ENCODE data around the gene NT5M. TPM values are rescaled to one million over a fixed set of nuclear protein-coding genes. Genes with fewer than 3 reads are reported as not detected.

The NT5M gene
- total and polyA plus RNA-seq, 9 of the 15 experiments (the other 6 are each of a cell fraction or from before 2014, with no cell fraction given), result 0.24 to 10.1 (median 3.4) TPM

DNA sequence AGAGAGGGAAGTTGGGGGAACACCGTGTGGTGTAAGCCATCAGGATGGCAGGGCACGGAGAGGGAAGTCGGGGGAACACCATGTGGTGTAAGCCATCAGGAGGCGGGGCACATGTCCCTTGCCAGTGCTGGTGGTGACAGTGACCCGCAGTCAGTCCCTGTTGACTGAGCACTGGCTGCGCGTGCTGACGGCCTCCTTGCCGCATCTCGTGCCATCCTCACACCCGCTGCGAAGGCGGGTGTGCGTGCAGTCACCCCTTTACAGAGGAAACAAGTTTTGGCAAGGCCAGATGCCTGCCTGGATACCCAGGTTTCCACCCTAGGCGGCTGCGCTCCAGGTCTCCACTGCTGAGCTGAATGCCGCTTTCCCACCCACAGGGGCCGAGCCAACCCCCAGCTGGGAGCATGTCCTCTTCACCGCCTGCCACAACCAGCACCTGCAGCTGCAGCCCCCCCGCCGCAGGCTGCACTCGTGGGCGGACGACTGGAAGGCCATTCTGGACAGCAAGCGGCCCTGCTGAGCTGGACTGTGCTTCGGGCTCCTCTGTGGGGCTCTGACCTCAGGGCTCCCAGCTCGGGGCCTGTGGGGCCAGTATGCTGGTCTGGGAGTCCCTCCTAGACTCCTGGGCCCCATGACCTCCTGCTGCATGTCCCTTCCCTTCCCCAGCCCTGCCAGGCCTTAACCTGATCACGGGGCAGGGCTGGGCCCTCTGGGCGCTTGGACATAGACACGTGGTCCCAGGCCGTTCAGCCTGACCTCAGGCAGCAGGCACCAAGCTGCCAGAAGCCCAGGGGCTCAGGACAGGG, 43.5 kb downstream of the NT5M start:
- H3K4me3 ChIP-seq, result no peak overlapping the region
- intact Hi-C loops (cut with micrococcal nuclease) (no loop called here), in situ Hi-C loops (cut with MboI) (no loop called here)
- H3K27ac ChIP-seq (ENCODE audit: extremely low read depth, low read depth, low read length), result no peak overlapping the region
- CTCF ChIA-PET (ENCODE audit: low intra/inter-chr PET ratio), result interaction anchor here (0.6 kb wide), 1 partner anchor 233 kb away, joined by 4 read pairs; no protein-coding TSS in a partner anchor
- no peaks in the 10 kb centered on the region for H3K36me3 ChIP-seq (ENCODE audit: control insufficient read depth, insufficient read depth, low read length)
- peaks cover 0 to 28% of the 10 kb centered on the region in 2 experiments; a peak in 2 of 5 replicates for H3K4me1 ChIP-seq (replicated peaks in 1 of 2; ENCODE audit: control insufficient read depth in 2 of 2, insufficient read depth in 2 of 2, low read length in 2 of 2)
- ATAC-seq (no peak), FAIRE-seq (no peak), DNase-seq (ENCODE audit: extremely low read depth in 1 of 4, low spot score in 3 of 4) (no peak)
- no peaks in the 10 kb centered on the region for H3K9me3 ChIP-seq (replicated peaks; ENCODE audit: control insufficient read depth, insufficient read depth, low read depth, low read length)
- BruUV-seq (replicated peaks), result no TSS peak
- H3K27me3 ChIP-seq (ENCODE audit: control insufficient read depth in 2 of 2, insufficient read depth in 2 of 2, low read length in 2 of 2), result no peaks in the 10 kb centered on the region
- no peaks in the 10 kb centered on the region for H4K20me1 ChIP-seq (replicated peaks; ENCODE audit: control insufficient read depth, insufficient read depth, low read length)
- no peaks in the 10 kb centered on the region for H3K79me2 ChIP-seq (ENCODE audit: control insufficient read depth, insufficient read depth, low read length)
- H3K4me2 ChIP-seq (ENCODE audit: insufficient read depth, low read length), result no peak overlapping the region
- no peak overlapping the region; a peak in 1 of 4 replicates for H3K9ac ChIP-seq (ENCODE audit: insufficient read depth in 1 of 2, low read depth in 2 of 2, low read length in 2 of 2)
- 83% methylated on average over 21 of the region's 31 CpGs for WGBS (ENCODE audit: insufficient coverage, low coverage, missing lambda C conversion rate)
- H3K9me1 ChIP-seq (ENCODE audit: control insufficient read depth, insufficient read depth, low read length), result peaks cover 2% of the 10 kb centered on the region
- TF ChIP-seq PHF8 (IDR thresholded peaks at IDR 0.05; ENCODE audit: borderline replicate concordance, low read length) (no peak), POLR2G (IDR thresholded peaks at IDR 0.05; ENCODE audit: low read depth, low read length) (peak; percentile 34; the same call in 1 of the 2 replicates)
- POLR2A ChIA-PET, result interaction anchor here (0.6 kb wide), 1 partner anchor 226 kb away, joined by 3 read pairs; no protein-coding TSS in a partner anchor
- no peak overlapping the region for H2AFZ ChIP-seq (ENCODE audit: low read depth, low read length)

DNA sequence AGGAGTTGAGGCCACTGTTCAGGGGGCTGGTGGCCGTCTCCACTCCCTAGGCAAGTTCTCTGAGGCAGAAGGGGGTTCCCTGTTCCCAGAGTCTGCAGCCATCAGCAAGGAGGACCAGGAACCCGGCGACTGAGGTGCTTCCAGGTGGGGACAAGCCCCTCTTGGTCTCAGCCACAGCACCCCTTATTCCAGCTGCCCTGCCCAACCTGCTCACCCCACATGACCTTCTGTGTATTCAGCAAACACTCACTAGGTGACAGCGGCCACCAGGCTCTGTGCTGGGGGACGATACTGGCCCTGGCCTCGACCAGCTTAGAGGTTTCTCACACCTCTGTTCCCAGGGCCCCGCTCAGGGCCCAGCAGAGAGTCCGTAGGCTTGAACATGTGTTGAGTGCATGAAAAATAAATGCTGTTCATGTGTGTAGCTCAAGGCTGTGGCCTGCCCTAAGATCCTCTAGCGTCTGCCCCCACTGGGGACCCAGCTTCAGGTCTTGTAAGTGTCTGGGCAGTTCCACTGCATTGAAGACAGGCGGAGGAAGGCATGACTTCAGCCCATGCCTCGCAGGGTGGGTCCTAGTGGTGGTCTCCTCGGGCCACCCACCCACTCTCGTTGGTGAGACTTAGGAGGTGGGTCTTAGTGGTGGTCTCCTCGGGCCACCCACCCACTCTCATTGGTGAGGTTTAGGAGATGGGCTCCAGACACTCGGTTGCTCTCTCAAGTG, 44.2 kb downstream of the NT5M start:
- no peaks in the 10 kb centered on the region for H3K9me3 ChIP-seq (replicated peaks; ENCODE audit: control insufficient read depth, insufficient read depth, low read depth, low read length)
- no peak overlapping the region for H3K4me3 ChIP-seq
- H3K9ac ChIP-seq (ENCODE audit: insufficient read depth in 1 of 2, low read depth in 2 of 2, low read length in 2 of 2), result no peak overlapping the region; a peak in 1 of 4 replicates
- ATAC-seq (no peak), DNase-seq (ENCODE audit: extremely low read depth in 1 of 4, low spot score in 3 of 4) (no peak), FAIRE-seq (no peak)
- CTCF ChIA-PET (ENCODE audit: low intra/inter-chr PET ratio), result no interaction called here
- no TSS peak for BruUV-seq (replicated peaks)
- intact Hi-C loops (cut with micrococcal nuclease), result no loop called here
- H3K27me3 ChIP-seq (ENCODE audit: control insufficient read depth in 2 of 2, insufficient read depth in 2 of 2, low read length in 2 of 2), result no peaks in the 10 kb centered on the region
- H3K27ac ChIP-seq (ENCODE audit: extremely low read depth, low read depth, low read length), result no peak overlapping the region
- H3K4me2 ChIP-seq (ENCODE audit: insufficient read depth, low read length), result no peak overlapping the region
- POLR2A ChIA-PET, result interaction anchor here (0.6 kb wide), 1 partner anchor 227 kb away, joined by 3 read pairs; no protein-coding TSS in a partner anchor
- no peaks in the 10 kb centered on the region for H3K79me2 ChIP-seq (ENCODE audit: control insufficient read depth, insufficient read depth, low read length)
- in situ Hi-C loops (cut with MboI), result no loop called here
- H3K36me3 ChIP-seq (ENCODE audit: control insufficient read depth, insufficient read depth, low read length), result no peaks in the 10 kb centered on the region
- no peak overlapping the region for H2AFZ ChIP-seq (ENCODE audit: low read depth, low read length)
- peaks cover 5 to 35% of the 10 kb centered on the region in 2 experiments; a peak in 4 of 5 replicates for H3K4me1 ChIP-seq (replicated peaks in 1 of 2; ENCODE audit: control insufficient read depth in 2 of 2, insufficient read depth in 2 of 2, low read length in 2 of 2)
- peaks cover 2% of the 10 kb centered on the region for H3K9me1 ChIP-seq (ENCODE audit: control insufficient read depth, insufficient read depth, low read length)
- 52% methylated on average over 12 of the region's 15 CpGs for WGBS (ENCODE audit: insufficient coverage, low coverage, missing lambda C conversion rate)
- no peaks in the 10 kb centered on the region for H4K20me1 ChIP-seq (replicated peaks; ENCODE audit: control insufficient read depth, insufficient read depth, low read length)
- no peak for TF ChIP-seq ZNF384 (IDR thresholded peaks at IDR 0.05; ENCODE audit: low read depth, low read length)
- TF ChIP-seq, protein P1, sequence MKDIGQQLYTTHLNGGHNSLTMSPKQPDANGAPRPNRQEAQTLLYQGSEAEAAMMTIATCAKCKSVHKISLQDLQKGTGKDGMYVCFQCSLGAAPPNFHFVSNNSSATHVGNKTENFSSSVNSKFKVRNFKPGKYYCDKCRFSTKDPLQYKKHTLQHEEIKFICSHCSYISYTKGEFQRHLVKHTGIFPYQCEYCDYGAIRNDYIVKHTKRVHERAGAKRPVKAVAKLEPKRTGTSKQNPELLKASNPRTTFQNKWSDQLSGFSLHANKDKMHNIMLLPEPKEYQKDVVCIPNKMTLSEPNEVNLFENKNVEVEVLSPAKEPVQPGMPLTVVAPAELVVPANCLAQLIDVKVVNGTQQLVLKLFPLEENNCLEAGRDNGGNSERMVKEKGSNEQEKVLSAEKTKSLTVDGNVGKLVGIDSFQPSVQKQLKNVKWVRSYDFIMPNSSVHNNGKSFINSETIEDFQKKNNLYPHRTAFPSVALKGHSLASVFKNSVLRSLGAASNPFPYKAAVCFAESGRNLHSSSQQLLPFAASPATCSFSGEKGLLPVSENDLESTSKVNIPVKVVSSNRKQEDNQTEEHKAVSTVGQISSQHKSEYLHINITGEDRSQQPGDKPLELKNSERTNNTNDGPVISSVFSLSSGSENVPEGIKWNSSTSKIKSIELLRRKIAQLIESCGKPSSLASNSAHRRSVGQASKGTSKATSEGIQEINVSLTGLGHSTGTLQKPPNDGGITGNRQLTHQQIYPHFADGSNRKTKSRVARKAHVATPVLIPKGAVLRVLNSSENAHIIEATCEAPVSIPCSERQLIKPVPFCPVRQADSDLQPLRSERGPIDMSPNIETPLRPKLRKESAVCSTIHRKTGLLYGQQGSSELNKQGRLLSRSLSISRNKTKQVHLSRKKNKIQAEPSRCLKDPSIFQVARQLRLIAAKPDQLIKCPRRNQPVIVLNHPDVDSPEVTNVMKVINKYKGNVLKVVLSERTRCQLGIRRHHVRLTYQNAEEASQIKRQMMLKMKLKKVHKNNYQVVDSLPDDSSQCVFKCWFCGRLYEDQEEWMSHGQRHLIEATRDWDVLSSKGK (CRISPR knock-in tag; IDR thresholded peaks at IDR 0.05), result no peak
- no peak for TF ChIP-seq SP1 (CRISPR knock-in tag; IDR thresholded peaks at IDR 0.05)
- TF ChIP-seq, protein P2, sequence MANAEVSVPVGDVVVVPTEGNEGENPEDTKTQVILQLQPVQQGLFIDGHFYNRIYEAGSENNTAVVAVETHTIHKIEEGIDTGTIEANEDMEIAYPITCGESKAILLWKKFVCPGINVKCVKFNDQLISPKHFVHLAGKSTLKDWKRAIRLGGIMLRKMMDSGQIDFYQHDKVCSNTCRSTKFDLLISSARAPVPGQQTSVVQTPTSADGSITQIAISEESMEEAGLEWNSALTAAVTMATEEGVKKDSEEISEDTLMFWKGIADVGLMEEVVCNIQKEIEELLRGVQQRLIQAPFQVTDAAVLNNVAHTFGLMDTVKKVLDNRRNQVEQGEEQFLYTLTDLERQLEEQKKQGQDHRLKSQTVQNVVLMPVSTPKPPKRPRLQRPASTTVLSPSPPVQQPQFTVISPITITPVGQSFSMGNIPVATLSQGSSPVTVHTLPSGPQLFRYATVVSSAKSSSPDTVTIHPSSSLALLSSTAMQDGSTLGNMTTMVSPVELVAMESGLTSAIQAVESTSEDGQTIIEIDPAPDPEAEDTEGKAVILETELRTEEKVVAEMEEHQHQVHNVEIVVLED (CRISPR knock-in tag; IDR thresholded peaks at IDR 0.05), result no peak
- TF ChIP-seq TBL1XR1 (IDR thresholded peaks at IDR 0.05; ENCODE audit: low read length in 2 of 2), result no peak

All from K562 (cell line).